Mesodermal cell (in vitro differentiated cells): ENCODE data around the gene C4orf46.

ENCODE experiments used
- H3K27ac ChIP-seq: 2 replicates; pipeline ENCODE4 v1.7.0; 2013; ENCODE audit warnings: mild to moderate bottlenecking, low read depth, low read length, moderate library complexity; ENCODE audit not compliant: severe bottlenecking
- H3K36me3 ChIP-seq: 2 replicates; pipeline ENCODE4 v1.7.1; 2013; ENCODE audit warnings: mild to moderate bottlenecking, low read length, moderate library complexity; ENCODE audit not compliant: control insufficient read depth, insufficient read depth
- H3K4me1 ChIP-seq: one replicate; pipeline ENCODE4 v1.7.1; 2013; ENCODE audit warnings: mild to moderate bottlenecking, low read length; ENCODE audit not compliant: insufficient read depth, control insufficient read depth, poor library complexity, severe bottlenecking
- H3K4me3 ChIP-seq: 2 replicates; pipeline ENCODE4 v1.7.0; 2013; ENCODE audit warnings: low read length, control low read depth, mild to moderate bottlenecking; ENCODE audit not compliant: insufficient read depth, poor library complexity, severe bottlenecking; ENCODE audit errors: extremely low read depth
- H3K9me3 ChIP-seq: 2 replicates; pipeline ENCODE4 v1.7.1; 2013; ENCODE audit warnings: mild to moderate bottlenecking, low read length, moderate library complexity; ENCODE audit not compliant: control insufficient read depth
- WGBS, 2 experiments: methylation state at CpG; one replicate each; pipeline ENCODE4 v1.1.5; 2013; ENCODE audit warnings: missing lambda C conversion rate in 2 of 2; ENCODE audit not compliant: insufficient coverage in 2 of 2; 5-methylcytosine and 5-hydroxymethylcytosine counted together

Gene C4orf46

GRCh38 chr4:158652920-158653319, 18.8 kb downstream of the C4orf46 start:
- Histone ChIP-seq H3K36me3 (no peaks in the 10 kb centered on the region), H3K4me1 (peaks cover 7% of the 10 kb centered on the region), H3K9me3 (no peaks in the 10 kb centered on the region), H3K27ac (no peak overlapping the region), H3K4me3 (no peak overlapping the region)
- no CpG with 5 or more reads among the region's 2 CpGs for WGBS, 2 experiments

GRCh38 chr4:158649111-158649680, 22.5 kb downstream of the C4orf46 start:
- Histone ChIP-seq H3K36me3 (no peaks in the 10 kb centered on the region), H3K4me3 (no peak overlapping the region), H3K27ac (no peak overlapping the region), H3K9me3 (no peaks in the 10 kb centered on the region), H3K4me1 (no peaks in the 10 kb centered on the region)
- 89 to 95% methylated on average over 2 of the region's 4 CpGs for WGBS, 2 experiments

- Histone ChIP-seq H3K36me3 (no peaks in the 10 kb centered on the region), H3K9me3 (no peaks in the 10 kb centered on the region), H3K4me1 (no peaks in the 10 kb centered on the region), H3K27ac (no peak overlapping the region), H3K4me3 (no peak overlapping the region)
- 90 to 100% methylated on average over 2 of the region's 3 CpGs for WGBS, 2 experiments
These were observed 26.9 kb downstream of the C4orf46 start for GRCh38 chr4:158644760-158645159.

- WGBS, 2 experiments: 100% methylated on average over 1 of the region's 5 CpGs; no CpG with 5 or more reads in 1 of the 2 experiments
These were observed 27.3 kb downstream of the C4orf46 start for GRCh38 chr4:158644356-158644755.

GRCh38 chr4:158636619-158637018, 35.1 kb downstream of the C4orf46 start:
- H3K4me1 ChIP-seq: no peaks in the 10 kb centered on the region
- H3K36me3 ChIP-seq: no peaks in the 10 kb centered on the region
- H3K4me3 ChIP-seq: no peak overlapping the region
- H3K27ac ChIP-seq: no peak overlapping the region
- H3K9me3 ChIP-seq: no peaks in the 10 kb centered on the region
- no CpG with 5 or more reads among the region's 1 CpG for WGBS, 2 experiments

More at GRCh38 chr4:158644356-158644755, 27.3 kb downstream of the C4orf46 start:
- Histone ChIP-seq H3K36me3 (no peaks in the 10 kb centered on the region), H3K27ac (no peak overlapping the region), H3K4me3 (no peak overlapping the region), H3K9me3 (no peaks in the 10 kb centered on the region), H3K4me1 (no peaks in the 10 kb centered on the region)

- H3K36me3 ChIP-seq: no peaks in the 10 kb centered on the region
- no peak overlapping the region for H3K4me3 ChIP-seq
- WGBS, 2 experiments: 60 to 67% methylated on average over 1 of the region's 1 CpG
- H3K9me3 ChIP-seq: no peaks in the 10 kb centered on the region
- H3K27ac ChIP-seq: no peak overlapping the region
- no peaks in the 10 kb centered on the region for H3K4me1 ChIP-seq
These were observed 40.8 kb downstream of the C4orf46 start for GRCh38 chr4:158630893-158631292.

- Histone ChIP-seq H3K9me3 (no peaks in the 10 kb centered on the region), H3K4me1 (no peaks in the 10 kb centered on the region), H3K36me3 (no peaks in the 10 kb centered on the region), H3K4me3 (no peak overlapping the region), H3K27ac (no peak overlapping the region)
- no CpG with 5 or more reads among the region's 2 CpGs for WGBS, 2 experiments
These were observed 46.1 kb downstream of the C4orf46 start for GRCh38 chr4:158625544-158625943.

GRCh38 chr4:158624889-158625478, 46.7 kb downstream of the C4orf46 start:
- no peak overlapping the region for H3K4me3 ChIP-seq
- H3K4me1 ChIP-seq: no peaks in the 10 kb centered on the region
- no peak overlapping the region for H3K27ac ChIP-seq
- no peaks in the 10 kb centered on the region for H3K9me3 ChIP-seq
- H3K36me3 ChIP-seq: no peaks in the 10 kb centered on the region
- WGBS, 2 experiments: no CpG with 5 or more reads among the region's 3 CpGs

- WGBS, 2 experiments: 80 to 93% methylated on average over 2 of the region's 3 CpGs
These were observed 49.4 kb downstream of the C4orf46 start for GRCh38 chr4:158622251-158622650.

GRCh38 chr4:158621729-158622128, 50.0 kb downstream of the C4orf46 start:
- no peaks in the 10 kb centered on the region for H3K36me3 ChIP-seq
- H3K4me3 ChIP-seq: no peak overlapping the region
- 100% methylated on average over 2 of the region's 4 CpGs; no CpG with 5 or more reads in 1 of the 2 experiments for WGBS, 2 experiments
- no peaks in the 10 kb centered on the region for H3K4me1 ChIP-seq
- H3K27ac ChIP-seq: no peak overlapping the region
- no peaks in the 10 kb centered on the region for H3K9me3 ChIP-seq

More at GRCh38 chr4:158622251-158622650, 49.4 kb downstream of the C4orf46 start:
- Histone ChIP-seq H3K9me3 (no peaks in the 10 kb centered on the region), H3K27ac (no peak overlapping the region), H3K36me3 (no peaks in the 10 kb centered on the region), H3K4me1 (no peaks in the 10 kb centered on the region), H3K4me3 (no peak overlapping the region)

- no peak overlapping the region for H3K4me3 ChIP-seq
- H3K27ac ChIP-seq: no peak overlapping the region
- no peaks in the 10 kb centered on the region for H3K4me1 ChIP-seq
- H3K36me3 ChIP-seq: no peaks in the 10 kb centered on the region
- H3K9me3 ChIP-seq: no peaks in the 10 kb centered on the region
These were observed 53.7 kb downstream of the C4orf46 start for GRCh38 chr4:158617956-158618355.
